ENCODE data around the gene NWD2.

GRCh38 chr4:37258221-37258620 lies 13.7 kb downstream of the NWD2 start:
- TF ChIP-seq CTCF (conservative IDR thresholded peaks at IDR 0.05; ENCODE audit: low read length) (no peak), EZH2phosphoT487 (IDR thresholded peaks at IDR 0.05; ENCODE audit: borderline replicate concordance) (no peak)
